ENCODE data around the gene MEPCE. TPM values are rescaled to one million over a fixed set of nuclear protein-coding genes. Genes with fewer than 3 reads are reported as not detected.

MEPCE gene
- polyA plus RNA-seq, 1 donor (not counting 4 experiments of a cell fraction or from before 2014, with no cell fraction given): 10.6 TPM

DNA sequence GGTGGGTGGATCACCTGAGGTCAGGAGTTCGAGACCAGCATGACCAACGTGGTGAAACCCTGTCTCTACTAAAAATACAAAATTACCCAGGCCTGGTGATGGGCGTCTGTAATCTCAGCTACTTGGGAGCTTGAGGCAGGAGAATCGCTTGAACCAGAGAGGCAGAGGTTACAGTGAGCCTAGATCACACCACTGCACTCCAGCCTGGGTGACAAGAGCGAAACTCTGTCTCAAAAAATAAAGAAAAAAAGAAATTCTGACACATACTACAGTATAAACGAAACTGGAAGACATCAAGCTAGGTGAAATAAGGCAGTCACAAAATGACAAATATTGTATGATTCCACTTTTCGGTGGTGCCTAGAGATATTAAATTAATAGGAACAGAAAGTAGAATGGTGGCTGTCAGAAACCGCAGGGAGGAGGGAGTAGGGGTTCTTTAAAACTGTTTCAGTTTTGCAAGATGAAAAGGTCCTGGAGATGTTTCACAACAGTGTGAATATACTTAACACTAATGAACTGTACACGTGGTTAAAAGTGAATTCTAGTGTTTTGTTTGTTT, 33.1 kb upstream of the MEPCE start:
- Histone ChIP-seq H3K9me1 (ENCODE audit: control insufficient read depth, extremely low read depth, insufficient read depth, low read length) (no peaks in the 10 kb centered on the region), H3K79me2 (ENCODE audit: control insufficient read depth, insufficient read depth, low read length) (no peaks in the 10 kb centered on the region), H3K27ac (ENCODE audit: control insufficient read depth, insufficient read depth, low read length) (no peak overlapping the region), H3K9me3 (ENCODE audit: control insufficient read depth, low read depth, low read length) (no peaks in the 10 kb centered on the region), H3K4me3 (ENCODE audit: control insufficient read depth in 2 of 3, extremely low read depth in 1 of 3, insufficient read depth in 2 of 3, low read depth in 1 of 3, low read length in 3 of 3) (no peak overlapping the region), H4K20me1 (ENCODE audit: control insufficient read depth, extremely low read depth, insufficient read depth, low read length) (no peaks in the 10 kb centered on the region), H3K9ac (ENCODE audit: control insufficient read depth, extremely low read depth, insufficient read depth, low read length) (no peak overlapping the region), H3K27me3 (ENCODE audit: control insufficient read depth, extremely low read depth, insufficient read depth, low read length) (peaks cover 12% of the 10 kb centered on the region), H3K4me1 (ENCODE audit: control insufficient read depth, extremely low read depth, insufficient read depth, low read length) (no peaks in the 10 kb centered on the region), H2AFZ (ENCODE audit: control insufficient read depth, low read length) (no peak overlapping the region), H3K36me3 (ENCODE audit: control insufficient read depth in 2 of 2, extremely low read depth in 1 of 2, insufficient read depth in 2 of 2, low read length in 2 of 2) (no peaks in the 10 kb centered on the region), H3K4me2 (ENCODE audit: control insufficient read depth, extremely low read depth, insufficient read depth, low read depth, low read length) (no peak overlapping the region)
- FAIRE-seq: no peak
- dilution Hi-C loops (cut with MboI; ENCODE audit: extremely low pct_ligation_motif_present, low sequenced_read_pairs): no loop called here
- DNase-seq (ENCODE audit: low read depth, low spot score): no peak
- TF ChIP-seq, protein P1, sequence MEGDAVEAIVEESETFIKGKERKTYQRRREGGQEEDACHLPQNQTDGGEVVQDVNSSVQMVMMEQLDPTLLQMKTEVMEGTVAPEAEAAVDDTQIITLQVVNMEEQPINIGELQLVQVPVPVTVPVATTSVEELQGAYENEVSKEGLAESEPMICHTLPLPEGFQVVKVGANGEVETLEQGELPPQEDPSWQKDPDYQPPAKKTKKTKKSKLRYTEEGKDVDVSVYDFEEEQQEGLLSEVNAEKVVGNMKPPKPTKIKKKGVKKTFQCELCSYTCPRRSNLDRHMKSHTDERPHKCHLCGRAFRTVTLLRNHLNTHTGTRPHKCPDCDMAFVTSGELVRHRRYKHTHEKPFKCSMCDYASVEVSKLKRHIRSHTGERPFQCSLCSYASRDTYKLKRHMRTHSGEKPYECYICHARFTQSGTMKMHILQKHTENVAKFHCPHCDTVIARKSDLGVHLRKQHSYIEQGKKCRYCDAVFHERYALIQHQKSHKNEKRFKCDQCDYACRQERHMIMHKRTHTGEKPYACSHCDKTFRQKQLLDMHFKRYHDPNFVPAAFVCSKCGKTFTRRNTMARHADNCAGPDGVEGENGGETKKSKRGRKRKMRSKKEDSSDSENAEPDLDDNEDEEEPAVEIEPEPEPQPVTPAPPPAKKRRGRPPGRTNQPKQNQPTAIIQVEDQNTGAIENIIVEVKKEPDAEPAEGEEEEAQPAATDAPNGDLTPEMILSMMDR (optimal IDR thresholded peaks at IDR 0.05 in 1 of 3, IDR thresholded peaks at IDR 0.05 in 1 of 3, conservative IDR thresholded peaks at IDR 0.05 in 1 of 3; ENCODE audit: extremely low read depth in 1 of 3, insufficient read depth in 2 of 3, low read length in 3 of 3): no peak
- TF ChIP-seq EZH2 (IDR thresholded peaks at IDR 0.05; ENCODE audit: low read length): no peak

DNA sequence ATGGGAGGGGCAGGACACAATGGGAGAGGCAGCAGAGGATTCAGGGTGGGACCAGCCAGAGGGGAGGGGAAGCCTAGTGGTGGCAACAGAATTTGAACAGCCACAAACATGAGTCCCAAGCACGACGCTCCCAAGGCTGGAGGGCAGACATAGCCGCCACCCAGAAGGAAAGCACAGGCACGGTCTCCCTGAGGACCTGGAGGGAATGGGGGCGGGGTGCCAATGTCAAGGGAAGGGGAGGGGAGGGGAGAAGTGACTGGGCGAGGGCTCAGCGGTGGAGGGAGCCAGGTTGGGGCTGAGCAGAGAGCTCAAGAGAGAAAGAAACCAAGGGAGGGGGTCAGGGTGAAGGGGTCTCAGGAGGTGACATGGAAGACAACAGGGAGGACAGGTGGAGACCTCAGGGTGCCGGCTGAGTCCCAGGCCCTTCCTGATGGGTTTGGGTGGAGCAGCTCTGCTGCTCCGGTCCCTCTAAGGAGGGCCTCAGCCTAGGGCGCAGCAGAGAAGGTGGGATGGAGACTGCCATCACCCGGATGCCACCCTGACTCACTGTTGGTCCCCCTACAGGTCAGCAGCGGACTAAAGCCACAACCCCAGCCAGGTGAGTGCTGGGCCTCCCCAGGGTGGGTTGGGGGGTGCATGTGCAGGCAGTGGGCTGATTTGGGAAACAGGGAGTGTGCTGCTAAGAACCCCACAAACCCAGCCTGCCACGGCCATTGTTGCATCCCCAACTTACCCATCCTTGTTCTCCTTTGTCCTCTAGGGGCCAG, 32.1 kb upstream of the MEPCE start:
- Histone ChIP-seq H4K20me1 (ENCODE audit: control insufficient read depth, extremely low read depth, insufficient read depth, low read length) (no peaks in the 10 kb centered on the region), H3K36me3 (ENCODE audit: control insufficient read depth in 2 of 2, extremely low read depth in 1 of 2, insufficient read depth in 2 of 2, low read length in 2 of 2) (no peaks in the 10 kb centered on the region), H3K9me1 (ENCODE audit: control insufficient read depth, extremely low read depth, insufficient read depth, low read length) (no peaks in the 10 kb centered on the region), H3K27me3 (ENCODE audit: control insufficient read depth, extremely low read depth, insufficient read depth, low read length) (peaks cover 12% of the 10 kb centered on the region), H3K4me3 (ENCODE audit: control insufficient read depth in 2 of 3, extremely low read depth in 1 of 3, insufficient read depth in 2 of 3, low read depth in 1 of 3, low read length in 3 of 3) (no peak overlapping the region), H3K9ac (ENCODE audit: control insufficient read depth, extremely low read depth, insufficient read depth, low read length) (no peak overlapping the region), H3K9me3 (ENCODE audit: control insufficient read depth, low read depth, low read length) (no peaks in the 10 kb centered on the region), H3K4me1 (ENCODE audit: control insufficient read depth, extremely low read depth, insufficient read depth, low read length) (no peaks in the 10 kb centered on the region), H3K4me2 (ENCODE audit: control insufficient read depth, extremely low read depth, insufficient read depth, low read depth, low read length) (no peak overlapping the region), H3K27ac (ENCODE audit: control insufficient read depth, insufficient read depth, low read length) (no peak overlapping the region), H2AFZ (ENCODE audit: control insufficient read depth, low read length) (no peak overlapping the region), H3K79me2 (ENCODE audit: control insufficient read depth, insufficient read depth, low read length) (no peaks in the 10 kb centered on the region)
- DNase-seq (ENCODE audit: low read depth, low spot score) (no peak), FAIRE-seq (no peak)
- TF ChIP-seq, protein P1 (optimal IDR thresholded peaks at IDR 0.05 in 1 of 3, IDR thresholded peaks at IDR 0.05 in 1 of 3, conservative IDR thresholded peaks at IDR 0.05 in 1 of 3; ENCODE audit: extremely low read depth in 1 of 3, insufficient read depth in 2 of 3, low read length in 3 of 3): no peak
- TF ChIP-seq EZH2 (IDR thresholded peaks at IDR 0.05; ENCODE audit: low read length): no peak
- dilution Hi-C loops (cut with MboI; ENCODE audit: extremely low pct_ligation_motif_present, low sequenced_read_pairs): no loop called here
